Tibial nerve (tissue), 4 donors: ENCODE results near the gene SLC25A1. TPM values are rescaled to one million over a fixed set of nuclear protein-coding genes. Genes with fewer than 3 reads are reported as not detected.

Source experiments
- DNase-seq, 2 donors: peaks; one replicate each; pipeline ENCODE4 v3.0.0-alpha.2; 2019; ENCODE audit warnings: low spot score in 2 of 2
- H3K27ac ChIP-seq, 4 donors: fragments of 200-600 bp; sonication (generic) in 3 of 4; one replicate each; pipeline ENCODE4 v1.5.1; 2017 to 2019; ENCODE audit warnings: mild to moderate bottlenecking in 1 of 4
- H3K27me3 ChIP-seq, 2 donors: fragments of 200-600 bp; sonication (generic) in 1 of 2; one replicate each; pipeline versions ENCODE4 v1.5.1 to v1.6.0; 2017 to 2019
- H3K36me3 ChIP-seq, 3 donors: fragments of 200-600 bp; sonication (generic); one replicate each; pipeline ENCODE4 v1.5.1; 2018 to 2019
- H3K4me1 ChIP-seq, 4 donors: fragments of 200-600 bp; sonication (generic) in 3 of 4; one replicate each; pipeline ENCODE4 v1.5.1; 2017 to 2019
- H3K4me3 ChIP-seq, 4 donors: fragments of 200-600 bp; sonication (generic) in 3 of 4; one replicate each; pipeline ENCODE4 v1.5.1; 2017 to 2019; ENCODE audit warnings: mild to moderate bottlenecking in 1 of 4, moderate library complexity in 1 of 4
- H3K9me3 ChIP-seq, 4 donors: fragments of 200-600 bp; sonication (generic) in 3 of 4; one replicate each; pipeline ENCODE4 v1.5.1; 2017 to 2019
- CTCF ChIP-seq, 5 experiments: fragments of 200-600 bp in 3 of 5; fragments of 450-650 bp in 2 of 5; sonication (generic) in 3 of 5; IDR thresholded peaks; one replicate each; pipeline ENCODE4 v1.5.1; 2016 to 2019; ENCODE audit warnings: antibody characterized with exemption in 5 of 5, mild to moderate bottlenecking in 3 of 5, moderate library complexity in 2 of 5
- EP300 ChIP-seq, 2 donors: sonication (generic); formaldehyde crosslinking; IDR thresholded peaks; one replicate each; pipeline ENCODE4 v1.6.1; 2017; ENCODE audit warnings: antibody characterized with exemption in 2 of 2, mild to moderate bottlenecking in 1 of 2
- POLR2A ChIP-seq, 2 donors: fragments of 450-650 bp; IDR thresholded peaks; one replicate each; pipeline ENCODE4 v1.6.1; 2017; ENCODE audit warnings: antibody characterized with exemption in 2 of 2, mild to moderate bottlenecking in 2 of 2, moderate library complexity in 2 of 2
- WGBS, 2 donors: methylation state at CpG; one replicate each; pipeline ENCODE4 v1.1.5; 2018; 5-methylcytosine and 5-hydroxymethylcytosine counted together
- total RNA-seq, 4 donors: library from RNA; depleted of rRNA; stranded (reverse); fragments of >200 nt; gene quantifications; one replicate each; pipeline ENCODE4 v1.1.0, GENCODE V29; 2016

Gene SLC25A1
- total RNA-seq, 4 donors from 2014 or later, result 46.9 to 100 (median 86.2) TPM

GRCh38 chr22:19128946-19129727, 49.4 kb downstream of the SLC25A1 start:
- DNase-seq, result no peak
- peaks cover 0 to 2% (median 0%) of the 10 kb centered on the region in 4 donors for H3K4me1 ChIP-seq
- no peaks in the 10 kb centered on the region for H3K27me3 ChIP-seq
- 79 to 83% methylated on average over 7 of the region's 7 CpGs for WGBS, 2 donors
- no peak overlapping the region for H3K4me3 ChIP-seq
- no peaks in the 10 kb centered on the region for H3K9me3 ChIP-seq
- H3K27ac ChIP-seq, result no peak overlapping the region
- TF ChIP-seq POLR2A (IDR thresholded peaks at IDR 0.05) (no peak), CTCF (IDR thresholded peaks at IDR 0.05) (no peak), EP300 (IDR thresholded peaks at IDR 0.05) (no peak)
- peaks cover 0 to 35% (median 2%) of the 10 kb centered on the region in 3 donors for H3K36me3 ChIP-seq

GRCh38 chr22:19128009-19128401, 50.5 kb downstream of the SLC25A1 start:
- peaks cover 0 to 4% (median 2%) of the 10 kb centered on the region in 4 donors for H3K4me1 ChIP-seq
- H3K36me3 ChIP-seq, result peaks cover 0 to 24% (median 0%) of the 10 kb centered on the region in 3 donors
- no peaks in the 10 kb centered on the region for H3K9me3 ChIP-seq
- WGBS, 2 donors, result 72 to 85% methylated on average over 7 of the region's 7 CpGs
- DNase-seq, result no peak
- no peak overlapping the region for H3K27ac ChIP-seq
- no peak overlapping the region for H3K4me3 ChIP-seq
- TF ChIP-seq CTCF (IDR thresholded peaks at IDR 0.05) (no peak), EP300 (IDR thresholded peaks at IDR 0.05) (no peak), POLR2A (IDR thresholded peaks at IDR 0.05) (no peak)
- no peaks in the 10 kb centered on the region for H3K27me3 ChIP-seq

GRCh38 chr22:19127329-19128008, 51.1 kb downstream of the SLC25A1 start:
- Histone ChIP-seq H3K9me3 (no peaks in the 10 kb centered on the region), H3K4me1 (peaks cover 0 to 8% (median 5%) of the 10 kb centered on the region in 4 donors), H3K36me3 (peaks cover 0 to 18% (median 0%) of the 10 kb centered on the region in 3 donors), H3K27ac (no peak overlapping the region), H3K4me3 (no peak overlapping the region), H3K27me3 (no peaks in the 10 kb centered on the region)
- no peak for DNase-seq
- 87 to 88% methylated on average over 16 of the region's 16 CpGs for WGBS, 2 donors
- TF ChIP-seq CTCF (IDR thresholded peaks at IDR 0.05), result no peak
- TF ChIP-seq EP300 (IDR thresholded peaks at IDR 0.05), result no peak
- no peak for TF ChIP-seq POLR2A (IDR thresholded peaks at IDR 0.05)

GRCh38 chr22:19126309-19127273, 51.9 kb downstream of the SLC25A1 start:
- 87 to 93% methylated on average over 18 of the region's 19 CpGs for WGBS, 2 donors
- Histone ChIP-seq H3K9me3 (no peaks in the 10 kb centered on the region), H3K36me3 (peaks cover 0 to 10% (median 0%) of the 10 kb centered on the region in 3 donors), H3K4me3 (no peak overlapping the region), H3K4me1 (peaks cover 0 to 8% (median 5%) of the 10 kb centered on the region in 4 donors), H3K27ac (no peak overlapping the region), H3K27me3 (no peaks in the 10 kb centered on the region)
- DNase-seq, result no peak
- TF ChIP-seq CTCF (IDR thresholded peaks at IDR 0.05) (no peak), EP300 (IDR thresholded peaks at IDR 0.05) (no peak), POLR2A (IDR thresholded peaks at IDR 0.05) (no peak)

Other genes with a start within 250 kb of the SLC25A1 start
- 100 to 1,000 TPM in 3 of 4 donors, 10 to 100 TPM in 1; 48.3 to 202 (median 147) TPM for gene PRODH, start 242.4 kb downstream of the SLC25A1 start, total RNA-seq
- gene DGCR2, start 56.3 kb downstream of the SLC25A1 start, total RNA-seq, result 10 to 100 TPM; 57.6 to 68.0 (median 58.9) TPM
- under 1 TPM in 1 of 4 donors, not detected in 3; 0.30 TPM for gene TSSK2, start 47.4 kb downstream of the SLC25A1 start, total RNA-seq
- gene ESS2, start 34.1 kb downstream of the SLC25A1 start, total RNA-seq, result 10 to 100 TPM; 15.3 to 18.6 (median 16.4) TPM
- gene GSC2, start 28.4 kb downstream of the SLC25A1 start, total RNA-seq, result not detected
- gene CLTCL1, start 113.0 kb upstream of the SLC25A1 start, total RNA-seq, result 10 to 100 TPM; 22.6 to 35.9 (median 26.8) TPM